Parathyroid adenoma (tissue), 2 donors: ENCODE results near the gene DMRT3.

Experiments used
- H2AFZ ChIP-seq: fragments of 300-600 bp; sonication (generic); one replicate; pipeline ENCODE4 v1.7.0; 2017; ENCODE audit warnings: antibody characterized with exemption, mild to moderate bottlenecking
- H3K27ac ChIP-seq: fragments of 300-600 bp; sonication (generic); one replicate; pipeline ENCODE4 v1.7.0; 2017
- H3K27me3 ChIP-seq: fragments of 300-600 bp; sonication (generic); one replicate; pipeline ENCODE4 v1.7.0; 2017; ENCODE audit warnings: low read length; ENCODE audit not compliant: control insufficient read depth, insufficient read depth
- H3K36me3 ChIP-seq: fragments of 300-600 bp; sonication (generic); one replicate; pipeline ENCODE4 v1.7.0; 2017; ENCODE audit warnings: low read length; ENCODE audit not compliant: control insufficient read depth, insufficient read depth
- H3K4me1 ChIP-seq: fragments of 300-600 bp; sonication (generic); one replicate; pipeline ENCODE4 v1.7.0; 2017; ENCODE audit warnings: control low read depth
- H3K4me2 ChIP-seq: fragments of 300-600 bp; sonication (generic); one replicate; pipeline ENCODE4 v1.7.0; 2017; ENCODE audit warnings: low read length
- H3K4me3 ChIP-seq: fragments of 300-600 bp; sonication (generic); one replicate; pipeline ENCODE4 v1.7.0; 2017; ENCODE audit warnings: low read depth, low read length
- H3K79me2 ChIP-seq: fragments of 300-600 bp; sonication (generic); one replicate; pipeline ENCODE4 v1.7.0; 2017; ENCODE audit warnings: control low read depth
- H3K9ac ChIP-seq: fragments of 300-600 bp; sonication (generic); one replicate; pipeline ENCODE4 v1.7.0; 2017; ENCODE audit warnings: mild to moderate bottlenecking
- H3K9me3 ChIP-seq: fragments of 300-600 bp; sonication (generic); one replicate; pipeline ENCODE4 v1.7.0; 2017; ENCODE audit warnings: low read length; ENCODE audit not compliant: control insufficient read depth
- CTCF ChIP-seq: fragments of 300-600 bp; sonication (generic); IDR thresholded peaks from one replicate; pipeline ENCODE4 v1.7.0; 2017; ENCODE audit warnings: antibody characterized with exemption, mild to moderate bottlenecking
- donor health status: primary hyperparathyroidism.

Gene DMRT3

GRCh38 chr9:976258-976942 is at the start of gene DMRT3:
DMRT3 (plus strand) TSS chr9:976655; CDS start chr9:977002, 347 bp downstream.
- peak within 1 kb of the TSS; percentile 97 for H3K27ac ChIP-seq

GRCh38 chr9:926976-927375 is 49.5 kb upstream of the DMRT3 start:
- no peaks in the 10 kb centered on the region for H3K27me3 ChIP-seq
- H3K36me3 ChIP-seq = no peaks in the 10 kb centered on the region
- H3K9me3 ChIP-seq = no peaks in the 10 kb centered on the region
- H3K9ac ChIP-seq = no peak overlapping the region
- no peak overlapping the region for H3K4me2 ChIP-seq
- H3K27ac ChIP-seq = no peak overlapping the region
- no peaks in the 10 kb centered on the region for H3K4me1 ChIP-seq
- H2AFZ ChIP-seq = no peak overlapping the region
- H3K79me2 ChIP-seq = no peaks in the 10 kb centered on the region
- H3K4me3 ChIP-seq = no peak overlapping the region
- no peak for TF ChIP-seq CTCF

More at GRCh38 chr9:976258-976942, at the start of gene DMRT3:
- no peak for TF ChIP-seq CTCF
- H3K27me3 ChIP-seq = no peaks in the 10 kb centered on the region
- H2AFZ ChIP-seq = peak within 1 kb of the TSS; percentile 79
- no peaks in the 10 kb centered on the region for H3K79me2 ChIP-seq
- peak within 1 kb of the TSS; percentile 94 for H3K9ac ChIP-seq
- no peaks in the 10 kb centered on the region for H3K9me3 ChIP-seq
- H3K4me1 ChIP-seq = peaks cover 3% of the 10 kb centered on the region
- peak within 1 kb of the TSS; percentile 83 for H3K4me3 ChIP-seq
- H3K4me2 ChIP-seq = peak within 1 kb of the TSS; percentile 91
- no peaks in the 10 kb centered on the region for H3K36me3 ChIP-seq

GRCh38 chr9:928363-929042 is 48.0 kb upstream of the DMRT3 start:
- Histone ChIP-seq H3K9ac (no peak overlapping the region), H3K4me1 (no peaks in the 10 kb centered on the region), H3K27ac (no peak overlapping the region), H3K4me3 (no peak overlapping the region), H3K79me2 (no peaks in the 10 kb centered on the region), H3K4me2 (no peak overlapping the region), H2AFZ (no peak overlapping the region), H3K27me3 (no peaks in the 10 kb centered on the region), H3K9me3 (no peaks in the 10 kb centered on the region), H3K36me3 (no peaks in the 10 kb centered on the region)
- peak; percentile 50 for TF ChIP-seq CTCF

GRCh38 chr9:929719-930118 is 46.7 kb upstream of the DMRT3 start:
- H3K27me3 ChIP-seq = no peaks in the 10 kb centered on the region
- no peak overlapping the region for H2AFZ ChIP-seq
- H3K9ac ChIP-seq = no peak overlapping the region
- H3K36me3 ChIP-seq = no peaks in the 10 kb centered on the region
- H3K9me3 ChIP-seq = no peaks in the 10 kb centered on the region
- TF ChIP-seq CTCF = no peak
- no peaks in the 10 kb centered on the region for H3K79me2 ChIP-seq
- no peak overlapping the region for H3K4me2 ChIP-seq
- no peaks in the 10 kb centered on the region for H3K4me1 ChIP-seq
- H3K27ac ChIP-seq = no peak overlapping the region
- no peak overlapping the region for H3K4me3 ChIP-seq
